HepG2 (cell line): ENCODE measurements around the gene MAP3K7CL. TPM values are rescaled to one million over a fixed set of nuclear protein-coding genes. Genes with fewer than 3 reads are reported as not detected.
A peak's percentile ranks its signal among the peaks of the same experiment; 100 is the strongest.

Experiments
- BCL3 ChIP-seq: sonication (generic); formaldehyde crosslinking; IDR thresholded peaks from 2 replicates; pipeline ENCODE4 v1.5.1; 2020; ENCODE audit warnings: mild to moderate bottlenecking, missing genetic modification reagents, moderate library complexity
- CEBPB ChIP-seq: IDR thresholded peaks from 2 replicates; pipeline ENCODE4 v1.6.1; 2011; ENCODE audit warnings: low read depth, low read length, improper control_type of control experiment, borderline replicate concordance
- CEBPG ChIP-seq: IDR thresholded peaks from 2 replicates; pipeline ENCODE4 v1.6.1; 2016
- EEA1 ChIP-seq: sonication (generic); formaldehyde crosslinking; IDR thresholded peaks from 2 replicates; pipeline ENCODE4 v1.5.1; 2020; ENCODE audit warnings: mild to moderate bottlenecking, missing genetic modification reagents, borderline replicate concordance
- FOXA3 ChIP-seq: IDR thresholded peaks from 2 replicates; pipeline ENCODE4 v1.6.1; 2016; ENCODE audit warnings: missing genetic modification reagents, missing compliant biosample characterization
- FOXM1 ChIP-seq: sonication (generic); formaldehyde crosslinking; IDR thresholded peaks from 2 replicates; pipeline ENCODE4 v1.5.0; 2020; ENCODE audit warnings: missing genetic modification reagents
- GATAD2A ChIP-seq: IDR thresholded peaks from 2 replicates; pipeline ENCODE4 v1.6.1; 2016
- GFI1 ChIP-seq: sonication (generic); formaldehyde crosslinking; IDR thresholded peaks from 2 replicates; pipeline ENCODE4 v1.5.0; 2020; ENCODE audit warnings: missing genetic modification reagents, mild to moderate bottlenecking, borderline replicate concordance
- HMG20A ChIP-seq: IDR thresholded peaks from 2 replicates; pipeline ENCODE4 v1.6.1; 2016; ENCODE audit warnings: borderline replicate concordance
- IKZF1 ChIP-seq: fragments of 450-650 bp; IDR thresholded peaks from 2 replicates; pipeline ENCODE4 v1.7.1; 2016
- IRF9 ChIP-seq: sonication (generic); formaldehyde crosslinking; IDR thresholded peaks from 2 replicates; pipeline ENCODE4 v1.8.0; 2022; ENCODE audit warnings: missing genetic modification reagents, mild to moderate bottlenecking, borderline replicate concordance
- KAT2B ChIP-seq: fragments of 150-350 bp; IDR thresholded peaks from 2 replicates; pipeline ENCODE4 v1.6.1; 2014; ENCODE audit warnings: low read depth, low read length, borderline replicate concordance
- MAFK ChIP-seq, 2 experiments: IDR thresholded peaks in 1 of 2; conservative IDR thresholded peaks in 1 of 2; 2 replicates each; pipeline ENCODE4 v1.6.1; 2011; ENCODE audit warnings: improper control_type of control experiment in 2 of 2, low read length in 2 of 2
- NFKBIZ ChIP-seq: IDR thresholded peaks from 2 replicates; pipeline ENCODE4 v1.6.1; 2018; ENCODE audit warnings: missing genetic modification reagents, missing compliant biosample characterization
- ONECUT2 ChIP-seq: sonication (generic); formaldehyde crosslinking; IDR thresholded peaks from 2 replicates; pipeline ENCODE4 v1.4.0; 2020; ENCODE audit warnings: missing genetic modification reagents
- POLR2G ChIP-seq: fragments of 200-400 bp; formaldehyde crosslinking; IDR thresholded peaks from 2 replicates; pipeline ENCODE4 v1.6.1; 2018; ENCODE audit warnings: mild to moderate bottlenecking, low read depth, low read length, moderate library complexity
- SAP130 ChIP-seq: IDR thresholded peaks from 2 replicates; pipeline ENCODE4 v1.6.1; 2016; ENCODE audit warnings: low read depth
- SIN3A ChIP-seq: IDR thresholded peaks from 2 replicates; pipeline ENCODE4 v1.6.1; 2011; ENCODE audit warnings: low read depth, mild to moderate bottlenecking, control low read depth, low read length, borderline replicate concordance
- SOX6 ChIP-seq, 2 experiments: fragments of 450-650 bp in 1 of 2; sonication (generic) in 1 of 2; formaldehyde crosslinking in 1 of 2; IDR thresholded peaks; 2 replicates each; pipeline versions ENCODE4 v1.4.0 to v1.6.1; 2017 to 2020; ENCODE audit warnings: antibody characterized with exemption in 1 of 2, mild to moderate bottlenecking in 1 of 2, missing genetic modification reagents in 1 of 2
- ZNF556 ChIP-seq: sonication (generic); formaldehyde crosslinking; IDR thresholded peaks from 2 replicates; pipeline ENCODE4 v1.4.0; 2020; ENCODE audit warnings: mild to moderate bottlenecking, missing genetic modification reagents, borderline replicate concordance
- ZNF660 ChIP-seq: sonication (generic); formaldehyde crosslinking; IDR thresholded peaks from 2 replicates; pipeline ENCODE4 v1.5.1; 2020; ENCODE audit warnings: mild to moderate bottlenecking, low read depth, missing genetic modification reagents, borderline replicate concordance
- polyA plus RNA-seq, 8 experiments: library from polyadenylated mRNA; depleted of rRNA in 3 of 8; stranded (reverse) in 7 of 8; unstranded in 1 of 8; fragments of >200 nt; fragmentation: Illumina TruSeq in 4 of 8; extraction: Trizol in 4 of 8; gene quantifications; 2 replicates each; pipeline versions ENCODE4 v1.2.1 to v1.2.3, GENCODE V29; 2011 to 2016; ENCODE audit warnings: low read depth in 4 of 8, missing spikeins in 1 of 8, mixed read lengths in 1 of 8; ENCODE audit not compliant: insufficient read depth in 1 of 8
- total RNA-seq, 5 experiments: library from RNA; depleted of rRNA; stranded (reverse); fragments of >200 nt; fragmentation: Illumina TruSeq; extraction: Trizol; gene quantifications; 2 replicates each; pipeline ENCODE4 v1.2.3, GENCODE V29; 2016; ENCODE audit warnings: low read depth in 1 of 5
- TF ChIP-seq, protein P1 (sequence below): IDR thresholded peaks from 2 replicates; pipeline ENCODE4 v1.4.0; 2020; ENCODE audit warnings: mild to moderate bottlenecking, missing genetic modification reagents
- TF ChIP-seq, protein P2 (sequence below): sonication (generic); formaldehyde crosslinking; IDR thresholded peaks from 2 replicates; pipeline ENCODE4 v1.5.1; 2020; ENCODE audit warnings: missing genetic modification reagents, mild to moderate bottlenecking, borderline replicate concordance

Gene MAP3K7CL
- total and polyA plus RNA-seq, 2 of the 13 experiments (the other 11 are each of a cell fraction or from before 2014, with no cell fraction given) = 0.04 to 0.15 TPM

GRCh38 chr21:29194342-29194741, 63.9 kb downstream of the MAP3K7CL start (continued):
- TF ChIP-seq, protein P1, sequence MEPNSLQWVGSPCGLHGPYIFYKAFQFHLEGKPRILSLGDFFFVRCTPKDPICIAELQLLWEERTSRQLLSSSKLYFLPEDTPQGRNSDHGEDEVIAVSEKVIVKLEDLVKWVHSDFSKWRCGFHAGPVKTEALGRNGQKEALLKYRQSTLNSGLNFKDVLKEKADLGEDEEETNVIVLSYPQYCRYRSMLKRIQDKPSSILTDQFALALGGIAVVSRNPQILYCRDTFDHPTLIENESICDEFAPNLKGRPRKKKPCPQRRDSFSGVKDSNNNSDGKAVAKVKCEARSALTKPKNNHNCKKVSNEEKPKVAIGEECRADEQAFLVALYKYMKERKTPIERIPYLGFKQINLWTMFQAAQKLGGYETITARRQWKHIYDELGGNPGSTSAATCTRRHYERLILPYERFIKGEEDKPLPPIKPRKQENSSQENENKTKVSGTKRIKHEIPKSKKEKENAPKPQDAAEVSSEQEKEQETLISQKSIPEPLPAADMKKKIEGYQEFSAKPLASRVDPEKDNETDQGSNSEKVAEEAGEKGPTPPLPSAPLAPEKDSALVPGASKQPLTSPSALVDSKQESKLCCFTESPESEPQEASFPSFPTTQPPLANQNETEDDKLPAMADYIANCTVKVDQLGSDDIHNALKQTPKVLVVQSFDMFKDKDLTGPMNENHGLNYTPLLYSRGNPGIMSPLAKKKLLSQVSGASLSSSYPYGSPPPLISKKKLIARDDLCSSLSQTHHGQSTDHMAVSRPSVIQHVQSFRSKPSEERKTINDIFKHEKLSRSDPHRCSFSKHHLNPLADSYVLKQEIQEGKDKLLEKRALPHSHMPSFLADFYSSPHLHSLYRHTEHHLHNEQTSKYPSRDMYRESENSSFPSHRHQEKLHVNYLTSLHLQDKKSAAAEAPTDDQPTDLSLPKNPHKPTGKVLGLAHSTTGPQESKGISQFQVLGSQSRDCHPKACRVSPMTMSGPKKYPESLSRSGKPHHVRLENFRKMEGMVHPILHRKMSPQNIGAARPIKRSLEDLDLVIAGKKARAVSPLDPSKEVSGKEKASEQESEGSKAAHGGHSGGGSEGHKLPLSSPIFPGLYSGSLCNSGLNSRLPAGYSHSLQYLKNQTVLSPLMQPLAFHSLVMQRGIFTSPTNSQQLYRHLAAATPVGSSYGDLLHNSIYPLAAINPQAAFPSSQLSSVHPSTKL (CRISPR knock-in tag) = peak; percentile 47
- TF ChIP-seq FOXA3 (CRISPR knock-in tag) (peak; percentile 10; the same call in 1 of the 2 replicates), MAFK (conservative IDR thresholded peaks at IDR 0.05 in 1 of 2, IDR thresholded peaks at IDR 0.05 in 1 of 2; ENCODE audit: low read length in 2 of 2) (peak; percentile 18 to 33; a peak in 1 of 4 replicates), CEBPG (CRISPR knock-in tag) (peak; percentile 53), FOXM1 (CRISPR knock-in tag) (no peak), CEBPB (peak; percentile 88), EEA1 (CRISPR knock-in tag) (no peak), SOX6 (IDR thresholded peaks at IDR 0.05) (no peak), SOX6 (CRISPR knock-in tag; IDR thresholded peaks at IDR 0.05) (peak; percentile 77), KAT2B (0 out of 2 replicates have a peak, but pooled peaks have one; percentile 29), ZNF660 (CRISPR knock-in tag) (no peak), ZNF556 (CRISPR knock-in tag) (no peak), HMG20A (CRISPR knock-in tag) (peak; percentile 28; the same call in 1 of the 2 replicates), GFI1 (peak; percentile 72), NFKBIZ (CRISPR knock-in tag) (0 out of 2 replicates have a peak, but pooled peaks have one; percentile 26), ONECUT2 (CRISPR knock-in tag) (peak; percentile 73), IKZF1 (no peak), SIN3A (no peak), POLR2G (no peak), GATAD2A (CRISPR knock-in tag) (peak; percentile 52), BCL3 (CRISPR knock-in tag) (no peak), SAP130 (CRISPR knock-in tag) (0 out of 2 replicates have a peak, but pooled peaks have one; percentile 11), IRF9 (no peak)
- TF ChIP-seq, protein P2, sequence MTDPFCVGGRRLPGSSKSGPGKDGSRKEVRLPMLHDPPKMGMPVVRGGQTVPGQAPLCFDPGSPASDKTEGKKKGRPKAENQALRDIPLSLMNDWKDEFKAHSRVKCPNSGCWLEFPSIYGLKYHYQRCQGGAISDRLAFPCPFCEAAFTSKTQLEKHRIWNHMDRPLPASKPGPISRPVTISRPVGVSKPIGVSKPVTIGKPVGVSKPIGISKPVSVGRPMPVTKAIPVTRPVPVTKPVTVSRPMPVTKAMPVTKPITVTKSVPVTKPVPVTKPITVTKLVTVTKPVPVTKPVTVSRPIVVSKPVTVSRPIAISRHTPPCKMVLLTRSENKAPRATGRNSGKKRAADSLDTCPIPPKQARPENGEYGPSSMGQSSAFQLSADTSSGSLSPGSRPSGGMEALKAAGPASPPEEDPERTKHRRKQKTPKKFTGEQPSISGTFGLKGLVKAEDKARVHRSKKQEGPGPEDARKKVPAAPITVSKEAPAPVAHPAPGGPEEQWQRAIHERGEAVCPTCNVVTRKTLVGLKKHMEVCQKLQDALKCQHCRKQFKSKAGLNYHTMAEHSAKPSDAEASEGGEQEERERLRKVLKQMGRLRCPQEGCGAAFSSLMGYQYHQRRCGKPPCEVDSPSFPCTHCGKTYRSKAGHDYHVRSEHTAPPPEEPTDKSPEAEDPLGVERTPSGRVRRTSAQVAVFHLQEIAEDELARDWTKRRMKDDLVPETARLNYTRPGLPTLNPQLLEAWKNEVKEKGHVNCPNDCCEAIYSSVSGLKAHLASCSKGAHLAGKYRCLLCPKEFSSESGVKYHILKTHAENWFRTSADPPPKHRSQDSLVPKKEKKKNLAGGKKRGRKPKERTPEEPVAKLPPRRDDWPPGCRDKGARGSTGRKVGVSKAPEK (CRISPR knock-in tag) = no peak
